ENCODE measurements around the gene RAD51B.
"Not testable (repeated sequence)": the region's sequence is repeated elsewhere in the genome, so short reads cannot be mapped to it uniquely, and the experiment has no call there.

RAD51B gene

GRCh38 chr14:68657300-68658028 lies 837.9 kb downstream of the RAD51B start:
- DNase-seq (ENCODE audit: low read depth) = no peak

GRCh38 chr14:68658029-68658509 lies 838.5 kb downstream of the RAD51B start:
- DNase-seq (ENCODE audit: low read depth) = no peak

GRCh38 chr14:68658943-68659931 lies 839.7 kb downstream of the RAD51B start:
- peak; percentile 55 for DNase-seq (ENCODE audit: low read depth)

- DNase-seq (ENCODE audit: low read depth) = no peak
Observed at GRCh38 chr14:68660495-68660894, 840.9 kb downstream of the RAD51B start.

- DNase-seq (ENCODE audit: low read depth) = no peak
Observed at GRCh38 chr14:68661226-68662225, 841.9 kb downstream of the RAD51B start.

- no peak for DNase-seq (ENCODE audit: low read depth)
Observed at GRCh38 chr14:68662392-68662791, 842.8 kb downstream of the RAD51B start.

- DNase-seq (ENCODE audit: low read depth) = not testable (repeated sequence)
Observed at GRCh38 chr14:68662826-68663225, 843.2 kb downstream of the RAD51B start.

- peak; percentile 87 for DNase-seq (ENCODE audit: low read depth)
Observed at GRCh38 chr14:68663385-68664076, 844.0 kb downstream of the RAD51B start.

GRCh38 chr14:68664225-68664681 lies 844.7 kb downstream of the RAD51B start:
- DNase-seq (ENCODE audit: low read depth) = no peak

GRCh38 chr14:68665131-68665530 lies 845.6 kb downstream of the RAD51B start:
- DNase-seq (ENCODE audit: low read depth) = peak; percentile 46

GRCh38 chr14:68665792-68666204 lies 846.2 kb downstream of the RAD51B start:
- no peak for DNase-seq (ENCODE audit: low read depth)

- peak; percentile 56 for DNase-seq (ENCODE audit: low read depth)
Observed at GRCh38 chr14:68666236-68666635, 846.7 kb downstream of the RAD51B start.

- no peak for DNase-seq (ENCODE audit: low read depth)
Observed at GRCh38 chr14:68666899-68667298, 847.3 kb downstream of the RAD51B start.

- DNase-seq (ENCODE audit: low read depth) = peak; percentile 64
Observed at GRCh38 chr14:68667313-68667791, 847.8 kb downstream of the RAD51B start.

- DNase-seq (ENCODE audit: low read depth) = no peak
Observed at GRCh38 chr14:68668028-68668427, 848.4 kb downstream of the RAD51B start.

- no peak for DNase-seq (ENCODE audit: low read depth)
Observed at GRCh38 chr14:68668531-68668930, 849.0 kb downstream of the RAD51B start.

GRCh38 chr14:68669111-68669511 lies 849.5 kb downstream of the RAD51B start:
- no peak for DNase-seq (ENCODE audit: low read depth)

GRCh38 chr14:68669603-68670358 lies 850.2 kb downstream of the RAD51B start:
- no peak for DNase-seq (ENCODE audit: low read depth)

GRCh38 chr14:68670359-68670715 lies 850.8 kb downstream of the RAD51B start:
- no peak for DNase-seq (ENCODE audit: low read depth)

- DNase-seq (ENCODE audit: low read depth) = no peak
Observed at GRCh38 chr14:68671909-68672308, 852.3 kb downstream of the RAD51B start.

All from iris pigment epithelial cell (primary cell).